Peyer's patch (tissue), 4 donors: Measurements from ENCODE around the gene PRSS35.

ENCODE experiments used
- POLR2A ChIP-seq, 2 donors: fragments of 450-650 bp; IDR thresholded peaks; one replicate each; pipeline ENCODE4 v1.5.1; 2017; ENCODE audit warnings: antibody characterized with exemption in 2 of 2, mild to moderate bottlenecking in 2 of 2, moderate library complexity in 2 of 2
- TF ChIP-seq, protein P1 (sequence below), 6 experiments: fragments of 450-650 bp in 4 of 6; fragments of 200-600 bp in 2 of 6; sonication (generic) in 1 of 6; IDR thresholded peaks; one replicate each; pipeline ENCODE4 v1.5.1; 2017 to 2019; ENCODE audit warnings: antibody characterized with exemption in 6 of 6, mild to moderate bottlenecking in 3 of 6, moderate library complexity in 1 of 6

DNA sequence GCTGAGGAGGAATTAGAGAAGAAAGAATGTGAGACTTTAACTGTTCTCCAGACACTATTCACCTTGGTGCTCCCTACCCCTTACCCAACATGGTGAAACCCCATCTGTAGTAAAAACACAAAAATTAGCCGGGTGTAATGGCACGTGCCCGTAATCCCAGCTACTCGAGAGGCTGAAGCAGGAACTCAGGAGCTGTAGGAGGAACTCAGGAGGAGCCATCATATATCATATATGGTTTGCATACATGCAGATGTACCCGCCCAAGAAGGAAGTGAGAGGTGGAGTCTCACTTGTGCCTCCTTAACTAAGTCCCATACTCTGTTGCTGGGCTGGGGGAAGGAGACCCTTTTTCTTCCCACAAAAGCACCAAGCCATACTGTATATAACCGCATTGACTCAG is 46.0 kb upstream of the PRSS35 start:
- TF ChIP-seq, protein P1, sequence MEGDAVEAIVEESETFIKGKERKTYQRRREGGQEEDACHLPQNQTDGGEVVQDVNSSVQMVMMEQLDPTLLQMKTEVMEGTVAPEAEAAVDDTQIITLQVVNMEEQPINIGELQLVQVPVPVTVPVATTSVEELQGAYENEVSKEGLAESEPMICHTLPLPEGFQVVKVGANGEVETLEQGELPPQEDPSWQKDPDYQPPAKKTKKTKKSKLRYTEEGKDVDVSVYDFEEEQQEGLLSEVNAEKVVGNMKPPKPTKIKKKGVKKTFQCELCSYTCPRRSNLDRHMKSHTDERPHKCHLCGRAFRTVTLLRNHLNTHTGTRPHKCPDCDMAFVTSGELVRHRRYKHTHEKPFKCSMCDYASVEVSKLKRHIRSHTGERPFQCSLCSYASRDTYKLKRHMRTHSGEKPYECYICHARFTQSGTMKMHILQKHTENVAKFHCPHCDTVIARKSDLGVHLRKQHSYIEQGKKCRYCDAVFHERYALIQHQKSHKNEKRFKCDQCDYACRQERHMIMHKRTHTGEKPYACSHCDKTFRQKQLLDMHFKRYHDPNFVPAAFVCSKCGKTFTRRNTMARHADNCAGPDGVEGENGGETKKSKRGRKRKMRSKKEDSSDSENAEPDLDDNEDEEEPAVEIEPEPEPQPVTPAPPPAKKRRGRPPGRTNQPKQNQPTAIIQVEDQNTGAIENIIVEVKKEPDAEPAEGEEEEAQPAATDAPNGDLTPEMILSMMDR (IDR thresholded peaks at IDR 0.05) = no peak
- no peak for TF ChIP-seq POLR2A (IDR thresholded peaks at IDR 0.05)
